Ramos (cell line): ENCODE data around the gene FAM3B.

Experiments used
- in situ Hi-C: fragments of 300-500 bp; cut with MboI; formaldehyde crosslinking; loops from one replicate; pipeline ENCODE4 v1.14.3; 2022; ENCODE audit warnings: low sequenced_read_pairs; ENCODE audit not compliant: unreplicated experiment

FAM3B gene

GRCh38 chr21:41388259-41388658, 71.7 kb downstream of the FAM3B start:
- in situ Hi-C loops = no loop called here

- in situ Hi-C loops = no loop called here
Observed at GRCh38 chr21:41390043-41390639, 73.5 kb downstream of the FAM3B start.

DNA sequence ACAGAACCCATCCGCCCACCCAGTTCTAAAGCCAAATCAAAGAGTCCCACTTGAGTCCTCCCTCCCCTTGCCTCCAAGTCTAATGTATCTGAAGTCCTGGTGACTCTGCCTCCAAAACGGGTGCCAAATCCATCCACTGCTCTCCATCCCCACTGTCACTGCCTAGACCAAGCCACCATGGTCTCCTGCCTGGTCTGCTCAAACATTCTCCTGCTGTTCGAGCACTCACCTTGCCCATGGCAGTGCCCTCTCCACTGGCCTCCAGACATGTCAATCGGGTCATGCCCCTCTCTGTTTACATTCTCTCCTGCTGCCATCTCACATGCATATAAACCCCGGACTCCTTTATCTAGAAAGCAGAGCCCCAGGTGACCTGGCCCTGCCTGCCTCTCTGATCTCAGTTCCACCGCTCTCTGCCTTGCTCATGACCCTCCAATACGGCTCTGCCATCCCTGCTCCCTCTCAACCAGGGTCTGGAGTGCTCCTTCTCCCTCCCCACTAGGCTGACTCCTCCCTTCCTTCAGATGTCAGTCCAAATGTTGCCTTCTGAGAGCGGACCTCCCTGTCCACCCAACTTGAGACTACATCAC, 77.4 kb downstream of the FAM3B start:
- in situ Hi-C loops = no loop called here

DNA sequence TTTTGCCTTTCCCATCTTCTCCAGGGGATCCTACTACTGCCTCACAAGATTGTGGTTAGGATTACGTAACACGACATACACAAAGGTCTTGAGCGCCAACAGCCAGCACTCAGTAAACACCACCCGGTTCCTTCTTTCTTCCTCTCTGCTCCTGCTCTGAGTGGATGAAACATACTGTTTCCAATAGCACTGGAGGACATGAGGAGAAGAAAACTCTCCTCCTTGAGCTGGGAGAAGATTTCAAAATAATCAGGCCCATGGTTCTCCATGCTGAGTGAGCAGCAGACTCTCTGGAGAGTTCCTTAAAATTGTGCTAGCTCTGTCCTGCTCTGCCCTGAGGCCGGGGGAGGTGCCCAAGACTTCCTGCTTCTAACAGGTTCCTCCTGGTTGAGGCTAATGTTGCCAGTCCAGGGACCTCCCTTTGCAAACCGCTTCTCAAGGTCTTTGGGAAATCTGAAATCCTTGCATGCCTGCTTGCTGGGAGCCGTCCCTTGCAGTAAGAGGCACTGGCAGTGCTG, 80.0 kb downstream of the FAM3B start:
- in situ Hi-C loops = no loop called here

GRCh38 chr21:41397471-41397891, 80.9 kb downstream of the FAM3B start:
- in situ Hi-C loops = no loop called here

GRCh38 chr21:41398251-41398650, 81.7 kb downstream of the FAM3B start:
- in situ Hi-C loops = no loop called here

GRCh38 chr21:41398831-41399230, 82.2 kb downstream of the FAM3B start:
- in situ Hi-C loops = no loop called here

DNA sequence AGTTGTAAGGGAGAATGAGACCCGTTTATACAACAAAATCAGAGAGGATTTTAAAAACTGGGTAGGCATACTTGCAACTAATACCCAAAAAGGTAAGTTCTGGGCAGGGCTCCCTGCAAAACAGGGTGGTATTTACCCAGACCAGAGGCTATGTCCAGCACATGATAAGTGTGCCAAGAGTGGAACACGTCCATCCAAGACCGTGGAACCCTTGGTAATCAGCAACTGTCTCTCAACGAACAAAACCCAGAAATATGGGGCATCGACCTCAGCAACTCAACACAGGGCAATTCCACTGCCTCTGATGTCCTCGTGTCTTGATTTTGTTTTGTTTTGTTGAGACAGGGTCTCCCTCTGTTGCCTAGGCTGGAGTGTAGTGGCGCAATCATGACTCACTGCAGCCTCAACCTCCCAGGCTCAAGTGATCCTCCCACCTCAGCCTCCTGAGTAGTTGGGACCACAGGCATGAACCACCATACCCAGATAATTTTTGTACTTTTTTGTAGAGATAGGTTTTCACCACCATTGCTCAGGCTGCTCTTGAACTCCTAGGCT, 82.7 kb downstream of the FAM3B start:
- in situ Hi-C loops = no loop called here

GRCh38 chr21:41402231-41402630, 85.6 kb downstream of the FAM3B start:
- in situ Hi-C loops = no loop called here

- in situ Hi-C loops = no loop called here
Observed at GRCh38 chr21:41402796-41403195, 86.2 kb downstream of the FAM3B start.

GRCh38 chr21:41403331-41403730, 86.7 kb downstream of the FAM3B start:
- in situ Hi-C loops = no loop called here

DNA sequence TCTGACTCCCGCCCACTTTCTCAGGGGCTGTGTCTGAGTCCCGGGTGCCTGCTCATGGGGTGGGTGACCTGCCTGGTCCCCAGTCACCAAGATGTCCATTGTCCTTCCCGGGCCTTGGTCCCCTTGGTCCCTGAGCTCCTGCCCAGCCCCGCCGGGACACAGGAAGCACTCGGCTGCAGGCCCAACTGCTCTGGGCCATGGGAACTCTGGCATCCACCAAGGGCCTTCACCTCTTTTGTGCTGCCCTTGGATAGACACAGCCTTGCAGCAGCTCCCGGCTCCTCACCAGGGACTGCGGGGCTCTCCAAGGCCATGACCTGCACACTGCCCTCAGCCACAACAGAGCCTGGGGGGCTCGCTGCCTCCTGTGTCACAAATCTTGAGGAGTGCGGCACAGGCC, 87.4 kb downstream of the FAM3B start:
- in situ Hi-C loops = no loop called here

GRCh38 chr21:41405321-41405720, 88.7 kb downstream of the FAM3B start:
- in situ Hi-C loops = no loop called here

- in situ Hi-C loops = no loop called here
Observed at GRCh38 chr21:41406340-41406739, 89.7 kb downstream of the FAM3B start.
